SU-DHL-6 (cell line): ENCODE measurements around the gene DNAJC13.

Source experiments
- H2AFZ ChIP-seq: fragments of 200-600 bp; sonication (generic); 2 replicates; pipeline ENCODE4 v1.6.1; 2014; ENCODE audit warnings: low read depth, mild to moderate bottlenecking, moderate library complexity, mixed read lengths, antibody characterized with exemption, low read length; ENCODE audit not compliant: severe bottlenecking
- H3F3A ChIP-seq: fragments of 200-600 bp; shearing (Covaris generic); 2 replicates; pipeline ENCODE4 v1.6.0; 2016; ENCODE audit warnings: antibody characterized with exemption, mild to moderate bottlenecking; ENCODE audit not compliant: insufficient read depth
- H3K27ac ChIP-seq: fragments of 200-600 bp; sonication (generic); 2 replicates; pipeline ENCODE4 v1.5.1; 2016; ENCODE audit warnings: low read depth, mild to moderate bottlenecking, low read length, moderate library complexity, mixed read lengths
- H3K27me3 ChIP-seq: fragments of 200-600 bp; sonication (generic), shearing (Covaris generic); 2 replicates; pipeline ENCODE4 v1.6.0; 2014; ENCODE audit warnings: mild to moderate bottlenecking, low read length
- H3K36me3 ChIP-seq: fragments of 200-600 bp; sonication (generic); 2 replicates; pipeline ENCODE4 v1.6.1; 2014; ENCODE audit warnings: mild to moderate bottlenecking, low read length, mixed read lengths
- H3K4me2 ChIP-seq: fragments of 300-600, 200-600 bp; shearing (Covaris generic), sonication (generic); 2 replicates; pipeline ENCODE4 v1.6.0; 2014; ENCODE audit warnings: low read length, low read depth, mild to moderate bottlenecking; ENCODE audit not compliant: poor library complexity, severe bottlenecking
- H3K4me3 ChIP-seq: fragments of 200-600 bp; sonication (generic); 2 replicates; pipeline ENCODE4 v1.5.1; 2014; ENCODE audit warnings: antibody characterized with exemption, low read length, mild to moderate bottlenecking, mixed read lengths; ENCODE audit not compliant: insufficient read depth, poor library complexity, severe bottlenecking
- H3K79me2 ChIP-seq: fragments of 200-600 bp; sonication (generic); 2 replicates; pipeline ENCODE4 v1.6.1; 2014; ENCODE audit warnings: mild to moderate bottlenecking, low read length, moderate library complexity; ENCODE audit not compliant: insufficient read depth
- H3K9ac ChIP-seq: fragments of 200-600 bp; sonication (generic); 2 replicates; pipeline ENCODE4 v1.7.0; 2014; ENCODE audit warnings: mild to moderate bottlenecking, low read length
- H3K9me2 ChIP-seq: fragments of 200-600 bp; sonication (generic); replicated peaks from 2 replicates; pipeline ENCODE4 v1.6.1; 2014; ENCODE audit warnings: low read length; ENCODE audit not compliant: insufficient read depth
- H3K9me3 ChIP-seq: fragments of 200-600 bp; sonication (generic); 2 replicates; pipeline ENCODE4 v1.6.1; 2014; ENCODE audit warnings: low read length, mixed read lengths; ENCODE audit not compliant: insufficient read depth
- H4K20me1 ChIP-seq: fragments of 200-600 bp; sonication (generic); 2 replicates; pipeline ENCODE4 v1.6.1; 2014; ENCODE audit warnings: low read depth, mild to moderate bottlenecking, antibody characterized with exemption, low read length, moderate library complexity, mixed read lengths
- EZH2phosphoT487 ChIP-seq: fragments of 200-600 bp; sonication (generic), shearing (Covaris generic); conservative IDR thresholded peaks from 2 replicates; pipeline ENCODE4 v1.6.1; 2018; ENCODE audit warnings: mild to moderate bottlenecking, antibody characterized with exemption, low read length, moderate library complexity, mixed read lengths
- TF ChIP-seq, protein P1 (sequence below): fragments of 200-600 bp; sonication (generic); IDR thresholded peaks from one replicate; pipeline ENCODE4 v1.5.1; 2017; ENCODE audit warnings: antibody characterized with exemption, mild to moderate bottlenecking, low read length, moderate library complexity; ENCODE audit not compliant: insufficient read depth, poor library complexity, severe bottlenecking

DNAJC13 gene

DNA sequence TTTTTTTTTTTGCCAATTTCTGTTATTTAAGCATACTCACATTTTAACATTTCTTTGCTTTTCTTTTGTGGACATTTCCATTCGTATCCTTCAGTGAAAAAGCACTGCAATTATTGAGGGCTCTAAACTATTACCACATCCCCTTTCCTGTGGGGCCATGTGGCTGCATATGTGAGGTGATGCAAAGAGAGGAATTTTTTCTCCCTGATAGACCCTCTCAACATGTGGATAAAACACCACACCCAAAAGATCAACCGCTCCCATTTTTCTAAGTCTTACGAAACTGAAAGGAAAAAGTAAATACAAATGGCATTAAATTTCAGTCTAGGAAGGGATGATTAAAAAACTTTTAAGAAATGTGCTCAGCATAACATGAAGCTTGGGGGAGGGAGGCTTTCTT lies 68.8 kb downstream of the DNAJC13 start:
- no peaks in the 10 kb centered on the region for H4K20me1 ChIP-seq
- TF ChIP-seq EZH2phosphoT487, result no peak
- TF ChIP-seq, protein P1, sequence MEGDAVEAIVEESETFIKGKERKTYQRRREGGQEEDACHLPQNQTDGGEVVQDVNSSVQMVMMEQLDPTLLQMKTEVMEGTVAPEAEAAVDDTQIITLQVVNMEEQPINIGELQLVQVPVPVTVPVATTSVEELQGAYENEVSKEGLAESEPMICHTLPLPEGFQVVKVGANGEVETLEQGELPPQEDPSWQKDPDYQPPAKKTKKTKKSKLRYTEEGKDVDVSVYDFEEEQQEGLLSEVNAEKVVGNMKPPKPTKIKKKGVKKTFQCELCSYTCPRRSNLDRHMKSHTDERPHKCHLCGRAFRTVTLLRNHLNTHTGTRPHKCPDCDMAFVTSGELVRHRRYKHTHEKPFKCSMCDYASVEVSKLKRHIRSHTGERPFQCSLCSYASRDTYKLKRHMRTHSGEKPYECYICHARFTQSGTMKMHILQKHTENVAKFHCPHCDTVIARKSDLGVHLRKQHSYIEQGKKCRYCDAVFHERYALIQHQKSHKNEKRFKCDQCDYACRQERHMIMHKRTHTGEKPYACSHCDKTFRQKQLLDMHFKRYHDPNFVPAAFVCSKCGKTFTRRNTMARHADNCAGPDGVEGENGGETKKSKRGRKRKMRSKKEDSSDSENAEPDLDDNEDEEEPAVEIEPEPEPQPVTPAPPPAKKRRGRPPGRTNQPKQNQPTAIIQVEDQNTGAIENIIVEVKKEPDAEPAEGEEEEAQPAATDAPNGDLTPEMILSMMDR, result no peak
- no peak overlapping the region for H3K9ac ChIP-seq
- no peaks in the 10 kb centered on the region for H3K9me2 ChIP-seq
- H3K9me3 ChIP-seq, result no peaks in the 10 kb centered on the region
- no peaks in the 10 kb centered on the region for H3K27me3 ChIP-seq
- H3K4me3 ChIP-seq, result no peak overlapping the region
- H2AFZ ChIP-seq, result no peak overlapping the region
- H3K27ac ChIP-seq, result no peak overlapping the region
- no peaks in the 10 kb centered on the region for H3K79me2 ChIP-seq
- H3K4me2 ChIP-seq, result no peak overlapping the region
- H3K36me3 ChIP-seq, result peaks cover 22% of the 10 kb centered on the region
- H3F3A ChIP-seq, result no peaks in the 10 kb centered on the region

DNA sequence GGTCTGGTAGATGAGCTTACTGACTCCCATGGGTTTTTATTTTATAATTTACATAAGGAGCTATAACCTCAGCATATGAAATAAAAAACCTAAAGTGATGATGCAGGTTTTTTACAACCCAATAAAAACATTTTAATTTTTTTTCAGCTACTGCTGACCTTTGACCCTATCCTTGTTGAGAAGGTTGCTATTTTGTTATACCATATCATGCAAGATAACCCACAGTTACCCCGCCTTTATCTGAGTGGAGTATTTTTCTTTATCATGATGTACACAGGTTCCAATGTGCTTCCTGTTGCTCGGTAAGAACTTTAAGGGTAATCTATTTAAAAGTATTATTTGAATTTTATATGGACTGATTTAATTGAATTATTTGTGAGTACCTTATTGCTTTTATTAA lies 70.8 kb downstream of the DNAJC13 start:
- Histone ChIP-seq H3K9me3 (no peaks in the 10 kb centered on the region), H4K20me1 (no peaks in the 10 kb centered on the region), H3K4me3 (no peak overlapping the region), H3K9ac (no peak overlapping the region), H3K27me3 (no peaks in the 10 kb centered on the region), H3K79me2 (no peaks in the 10 kb centered on the region), H3K4me2 (no peak overlapping the region), H3K9me2 (no peaks in the 10 kb centered on the region), H3F3A (no peaks in the 10 kb centered on the region), H2AFZ (no peak overlapping the region), H3K36me3 (peaks cover 22% of the 10 kb centered on the region), H3K27ac (no peak overlapping the region)
- no peak for TF ChIP-seq EZH2phosphoT487
- TF ChIP-seq, protein P1, result no peak

DNA sequence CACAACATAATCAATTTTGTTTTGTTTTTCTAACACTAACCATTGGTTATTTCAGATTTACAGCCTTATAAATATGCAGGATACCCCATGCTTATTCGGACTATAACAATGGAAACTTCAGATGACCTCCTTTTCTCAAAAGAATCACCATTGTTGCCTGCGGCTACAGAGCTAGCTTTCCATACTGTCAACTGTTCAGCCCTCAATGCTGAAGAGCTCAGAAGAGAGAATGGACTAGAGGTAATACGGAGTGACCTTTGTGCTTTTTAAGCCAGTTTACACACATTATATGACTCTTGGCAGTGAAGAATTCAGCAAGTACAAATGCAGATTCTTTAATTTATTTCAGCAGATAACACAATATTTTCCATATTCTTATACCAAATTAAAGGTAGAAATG lies 81.8 kb downstream of the DNAJC13 start:
- Histone ChIP-seq H3K4me2 (no peak overlapping the region), H3K27ac (no peak overlapping the region), H3K4me3 (no peak overlapping the region), H3F3A (0 out of 2 replicates have a peak, but pooled peaks cover 3% of the 10 kb centered on the region), H3K36me3 (peaks cover 66% of the 10 kb centered on the region), H3K27me3 (no peaks in the 10 kb centered on the region), H3K79me2 (no peaks in the 10 kb centered on the region), H3K9me2 (no peaks in the 10 kb centered on the region), H3K9me3 (no peaks in the 10 kb centered on the region), H3K9ac (no peak overlapping the region), H4K20me1 (no peaks in the 10 kb centered on the region), H2AFZ (no peak overlapping the region)
- TF ChIP-seq, protein P1, result no peak
- no peak for TF ChIP-seq EZH2phosphoT487
